Neural cell (in vitro differentiated cells): ENCODE data around the gene NPC1.

Experiments
- EP300 ChIP-seq: fragments of 450-650 bp; conservative IDR thresholded peaks from 2 replicates; pipeline ENCODE4 v1.6.1; 2014; ENCODE audit warnings: antibody characterized with exemption, mild to moderate bottlenecking, moderate library complexity; ENCODE audit not compliant: poor library complexity, severe bottlenecking
- POLR2AphosphoS5 ChIP-seq: IDR thresholded peaks from 2 replicates; pipeline ENCODE4 v1.6.1; 2012
- SMC3 ChIP-seq: fragments of 450-650 bp; conservative IDR thresholded peaks from 2 replicates; pipeline ENCODE4 v1.6.1; 2014; ENCODE audit warnings: antibody characterized with exemption, mild to moderate bottlenecking, moderate library complexity; ENCODE audit not compliant: poor library complexity
- TF ChIP-seq, protein P1 (sequence below): fragments of 450-650 bp; IDR thresholded peaks from 2 replicates; pipeline ENCODE4 v1.5.1; 2014; ENCODE audit warnings: antibody characterized with exemption, mild to moderate bottlenecking, moderate library complexity; ENCODE audit not compliant: poor library complexity, severe bottlenecking

DNA sequence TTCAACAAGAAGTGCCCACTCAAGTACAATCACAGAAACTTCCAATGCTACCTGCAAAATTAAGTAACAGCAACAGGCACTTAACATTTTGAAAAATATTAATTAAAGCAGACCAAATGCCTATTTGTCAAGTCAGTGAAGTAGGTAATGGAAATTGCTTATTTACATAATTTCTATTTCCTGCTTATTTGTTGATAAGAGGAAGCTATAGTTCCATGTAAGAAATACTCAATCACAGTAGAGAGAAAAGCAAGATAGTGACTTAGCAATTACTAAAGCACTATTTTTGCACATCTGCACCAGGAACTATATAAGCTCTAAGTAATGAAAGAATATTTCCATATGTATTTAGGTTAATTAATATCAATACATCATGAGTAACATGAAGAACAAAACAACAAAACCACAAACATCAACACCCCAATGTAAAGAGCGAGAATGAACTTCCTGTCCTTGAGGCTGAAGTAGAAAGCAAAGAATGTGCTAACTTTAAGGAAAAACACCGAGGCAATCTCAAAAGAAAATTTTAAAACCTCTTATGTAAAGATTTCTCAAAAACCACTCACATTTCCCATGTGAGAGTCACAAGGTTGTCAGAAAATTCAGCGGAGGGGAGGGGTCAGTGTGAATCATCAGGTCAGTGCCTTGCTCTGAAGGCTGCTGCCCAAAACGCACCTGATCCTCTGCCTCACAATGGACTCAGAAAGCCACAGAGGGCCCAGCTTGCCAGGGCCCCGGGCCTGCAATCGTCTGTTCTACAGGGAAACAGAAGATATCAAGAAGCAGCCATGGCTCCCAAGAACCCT is 12.5 kb downstream of the NPC1 start:
- TF ChIP-seq, protein P1, sequence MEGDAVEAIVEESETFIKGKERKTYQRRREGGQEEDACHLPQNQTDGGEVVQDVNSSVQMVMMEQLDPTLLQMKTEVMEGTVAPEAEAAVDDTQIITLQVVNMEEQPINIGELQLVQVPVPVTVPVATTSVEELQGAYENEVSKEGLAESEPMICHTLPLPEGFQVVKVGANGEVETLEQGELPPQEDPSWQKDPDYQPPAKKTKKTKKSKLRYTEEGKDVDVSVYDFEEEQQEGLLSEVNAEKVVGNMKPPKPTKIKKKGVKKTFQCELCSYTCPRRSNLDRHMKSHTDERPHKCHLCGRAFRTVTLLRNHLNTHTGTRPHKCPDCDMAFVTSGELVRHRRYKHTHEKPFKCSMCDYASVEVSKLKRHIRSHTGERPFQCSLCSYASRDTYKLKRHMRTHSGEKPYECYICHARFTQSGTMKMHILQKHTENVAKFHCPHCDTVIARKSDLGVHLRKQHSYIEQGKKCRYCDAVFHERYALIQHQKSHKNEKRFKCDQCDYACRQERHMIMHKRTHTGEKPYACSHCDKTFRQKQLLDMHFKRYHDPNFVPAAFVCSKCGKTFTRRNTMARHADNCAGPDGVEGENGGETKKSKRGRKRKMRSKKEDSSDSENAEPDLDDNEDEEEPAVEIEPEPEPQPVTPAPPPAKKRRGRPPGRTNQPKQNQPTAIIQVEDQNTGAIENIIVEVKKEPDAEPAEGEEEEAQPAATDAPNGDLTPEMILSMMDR, result no peak
- TF ChIP-seq EP300, result no peak
- no peak for TF ChIP-seq SMC3
- no peak for TF ChIP-seq POLR2AphosphoS5
